GM21528 (cell line): ENCODE results near the gene CCT3.

Source experiments
- ATAC-seq: cut with Tn5 transposase; IDR thresholded peaks from one replicate; pipeline ENCODE4 v1.9.1; 2021; ENCODE audit warnings: mild to moderate bottlenecking, moderate library complexity; ENCODE audit not compliant: unreplicated experiment, low FRiP score

Gene CCT3

DNA sequence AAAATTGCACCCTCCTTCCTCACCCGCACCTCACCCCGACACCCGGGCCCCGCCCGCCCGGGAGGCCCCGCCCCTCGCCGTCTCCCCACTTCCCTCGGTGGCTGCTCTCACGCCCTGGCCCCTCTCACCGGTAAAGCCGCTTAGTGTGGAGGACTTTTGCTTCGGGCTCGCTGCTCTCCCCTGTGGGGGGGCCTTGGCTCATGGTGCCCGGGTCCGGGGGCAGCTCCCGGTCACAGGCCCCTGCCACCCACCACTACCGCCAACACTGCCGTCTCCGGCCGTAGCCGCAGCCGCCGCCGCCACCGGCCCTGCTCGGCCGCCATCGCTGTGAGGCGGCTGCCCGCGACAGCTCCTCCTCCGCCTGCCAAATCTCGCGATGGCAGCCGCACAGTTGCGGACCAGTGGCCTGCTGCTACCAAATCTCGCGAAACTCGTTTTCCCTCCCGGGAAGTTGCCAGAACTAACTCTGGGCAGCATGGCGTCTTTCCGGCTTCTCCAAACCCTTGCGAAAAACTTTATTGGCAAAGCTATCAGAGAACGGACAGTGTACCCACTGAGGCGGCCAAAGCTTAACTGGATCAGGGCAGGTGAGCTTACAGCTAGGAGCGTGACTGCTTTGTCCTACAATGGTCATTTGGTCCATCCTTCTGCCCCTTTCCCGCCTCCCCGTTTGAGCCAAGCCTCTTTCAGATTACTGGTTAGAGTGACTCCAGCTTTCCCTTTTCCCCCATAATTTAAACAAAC lies 55.4 kb downstream of the CCT3 start, which contains the start of gene SMG5:
Gene SMG5 (minus strand): TSS at position 347 of the 744 bp plus-strand sequence. CDS start 145 bp downstream, at position 202.
- peak; percentile 70 for ATAC-seq

DNA sequence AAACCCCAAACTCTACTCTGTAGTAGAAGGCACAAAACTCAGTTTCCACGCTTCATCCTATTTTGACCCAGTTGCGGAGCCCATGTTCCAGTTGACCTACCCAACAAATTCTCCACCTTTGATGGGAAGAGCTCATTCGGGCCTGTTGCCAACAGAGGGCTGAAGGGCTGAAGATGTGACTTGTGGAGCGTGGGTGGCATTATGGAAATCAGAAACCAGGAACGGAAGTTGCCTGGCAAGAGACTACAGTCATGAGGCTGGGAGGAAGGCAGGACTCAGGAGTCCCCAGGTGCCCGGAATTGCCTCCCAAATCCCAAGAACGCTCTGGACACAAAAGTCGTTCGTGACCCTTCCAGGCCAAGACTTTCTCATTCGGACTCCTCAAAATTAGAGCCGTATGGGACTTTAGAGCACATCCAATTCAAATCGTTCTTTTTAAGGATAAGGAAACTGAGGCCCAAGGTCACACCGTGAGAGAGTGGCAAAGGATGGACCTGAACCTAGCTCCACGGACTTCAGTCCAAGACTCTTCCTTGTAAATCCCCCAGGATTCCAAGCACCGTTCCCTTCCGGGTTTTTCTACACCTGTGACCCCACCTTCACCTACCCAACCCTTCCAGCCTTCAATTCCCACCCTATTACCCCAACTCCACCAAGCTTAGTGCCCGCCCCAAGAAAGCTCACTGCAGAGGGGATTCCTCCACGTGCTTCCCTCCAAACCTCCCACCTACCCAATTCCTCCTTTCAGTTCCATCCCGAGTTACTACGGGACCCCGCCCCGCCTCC lies 56.2 kb downstream of the CCT3 start:
- ATAC-seq: peak; percentile 18

DNA sequence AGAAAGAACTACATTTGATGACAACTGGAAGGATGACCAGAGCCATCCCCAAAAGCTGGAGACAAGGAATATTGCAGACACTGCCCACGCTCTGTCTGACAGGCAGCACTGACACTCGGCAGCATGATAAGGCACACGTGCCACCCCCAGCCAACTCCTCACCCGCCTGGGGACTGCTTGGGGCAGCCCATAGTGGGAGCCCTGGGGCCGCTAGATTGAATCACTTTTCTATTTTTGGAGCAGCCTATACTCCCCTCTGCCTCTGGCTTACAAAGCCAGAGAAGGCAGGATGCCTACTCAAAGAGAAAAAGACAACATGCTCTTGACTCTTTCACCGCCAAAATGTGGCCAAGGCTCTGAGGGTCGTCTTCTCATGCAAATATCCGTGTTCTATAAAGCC lies 56.8 kb downstream of the CCT3 start:
- ATAC-seq: peak; percentile 28

DNA sequence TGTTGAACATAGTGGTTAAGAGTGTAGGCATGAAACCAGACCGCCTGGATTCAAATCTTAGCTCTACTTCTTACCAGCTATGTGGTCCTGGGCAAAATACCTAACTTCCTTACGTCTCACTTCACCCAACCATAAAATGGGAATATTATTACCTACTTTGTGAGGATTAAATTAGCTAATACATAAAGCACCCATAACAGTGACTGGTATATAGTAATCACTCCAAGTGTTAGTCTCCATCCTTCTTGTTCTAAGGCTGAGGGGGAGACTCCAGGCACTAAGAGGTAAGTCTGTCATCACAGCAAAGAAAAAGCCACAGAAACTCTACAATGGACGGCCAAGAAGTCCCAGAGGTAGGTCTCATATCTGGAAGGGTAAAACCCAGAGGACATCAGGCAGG lies 58.3 kb downstream of the CCT3 start:
- ATAC-seq: no peak

DNA sequence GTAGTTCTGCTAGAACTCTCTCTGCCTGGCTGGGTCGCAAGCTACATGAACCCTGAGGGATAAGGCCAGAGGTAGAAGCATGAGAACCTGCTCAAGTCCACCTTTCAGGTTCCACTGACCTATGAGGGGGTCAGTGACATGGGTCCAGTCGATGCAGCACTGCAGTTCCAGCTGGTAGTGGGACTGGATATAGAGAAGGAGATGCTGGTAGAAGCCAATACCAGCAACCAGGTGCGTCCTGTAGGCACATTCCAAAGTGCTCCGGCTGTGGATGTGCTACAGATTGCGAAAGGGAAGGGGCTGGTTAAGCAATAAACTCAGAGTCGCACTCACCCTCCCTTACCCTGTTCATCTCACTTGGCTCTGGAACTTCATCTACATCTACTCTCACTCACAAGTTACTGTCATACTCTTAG lies 61.1 kb downstream of the CCT3 start:
- ATAC-seq: no peak

DNA sequence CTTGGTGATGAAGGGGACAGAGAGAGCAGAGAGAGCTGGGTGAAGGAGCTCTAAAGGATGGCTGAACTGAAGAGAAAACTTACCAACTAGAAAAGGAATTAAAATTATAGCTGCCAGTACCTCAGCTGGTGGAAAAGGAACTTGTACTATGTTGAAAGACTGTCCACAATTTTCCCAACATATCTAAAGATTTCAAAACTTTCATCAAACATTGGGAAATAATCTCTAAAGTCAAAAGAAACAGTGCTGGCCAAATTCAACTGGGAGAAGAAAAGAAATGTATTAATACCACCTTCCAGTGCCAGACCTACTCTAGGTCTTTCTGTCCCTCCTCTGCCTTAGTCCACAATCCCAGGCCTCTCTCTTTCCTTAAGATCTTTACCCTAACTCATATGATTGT lies 61.6 kb downstream of the CCT3 start:
- no peak for ATAC-seq

DNA sequence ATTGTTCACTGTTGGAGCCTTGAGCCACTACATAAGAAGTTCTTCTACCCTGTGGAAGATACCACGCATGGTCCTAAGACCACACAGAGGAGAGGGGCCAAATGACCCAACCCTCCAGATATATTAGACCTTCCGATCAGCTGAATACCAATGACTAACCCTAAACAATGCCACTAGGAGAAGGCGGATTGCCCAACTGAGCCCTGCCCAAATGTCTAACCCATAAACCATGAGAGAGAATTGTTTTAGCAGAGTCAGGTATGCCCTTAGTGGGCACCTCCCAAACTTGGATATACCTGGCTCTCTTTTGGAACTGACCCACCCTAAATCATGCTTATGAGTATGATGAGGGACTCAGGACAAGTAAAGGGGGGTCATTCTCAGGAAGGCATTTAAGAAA lies 67.8 kb downstream of the CCT3 start:
- ATAC-seq: no peak

DNA sequence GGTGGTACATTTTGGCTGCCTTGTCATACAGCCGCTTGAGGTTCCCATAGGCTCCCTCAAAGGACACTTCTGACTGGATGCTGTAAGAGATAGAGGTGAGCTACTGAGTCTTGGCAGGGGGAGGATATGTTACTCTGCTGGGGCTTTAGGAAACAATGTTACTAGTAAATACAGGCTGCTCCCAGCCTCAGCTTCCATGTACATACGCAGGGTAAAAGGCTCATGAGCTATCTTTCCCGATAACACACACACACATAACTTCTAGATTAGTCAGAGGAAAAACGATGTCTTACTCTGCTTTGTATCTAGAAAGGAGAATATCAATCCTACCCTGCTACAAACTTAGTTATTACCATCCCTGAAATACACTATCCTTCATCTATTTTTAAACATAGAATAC lies 69.8 kb downstream of the CCT3 start:
- no peak for ATAC-seq

DNA sequence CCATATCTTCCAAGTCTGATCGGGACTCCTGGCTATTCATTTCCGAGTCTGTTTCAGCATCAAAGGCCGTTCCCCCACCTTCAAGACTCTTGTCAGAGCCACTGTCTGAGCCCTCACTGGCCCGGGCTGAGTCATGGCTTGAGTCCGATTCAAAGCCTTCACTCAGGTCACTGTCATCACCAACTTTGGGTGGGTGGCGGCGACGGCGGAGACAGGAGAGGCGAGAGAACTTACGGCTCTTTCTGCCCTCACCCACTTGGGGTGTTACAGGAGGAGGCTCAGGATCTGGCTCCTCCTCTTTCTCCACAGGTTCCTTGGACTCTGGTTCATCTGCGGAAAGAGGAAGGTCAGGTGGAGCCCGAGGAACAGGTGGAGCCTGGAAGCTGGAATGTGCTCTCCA lies 72.0 kb downstream of the CCT3 start:
- no peak for ATAC-seq

DNA sequence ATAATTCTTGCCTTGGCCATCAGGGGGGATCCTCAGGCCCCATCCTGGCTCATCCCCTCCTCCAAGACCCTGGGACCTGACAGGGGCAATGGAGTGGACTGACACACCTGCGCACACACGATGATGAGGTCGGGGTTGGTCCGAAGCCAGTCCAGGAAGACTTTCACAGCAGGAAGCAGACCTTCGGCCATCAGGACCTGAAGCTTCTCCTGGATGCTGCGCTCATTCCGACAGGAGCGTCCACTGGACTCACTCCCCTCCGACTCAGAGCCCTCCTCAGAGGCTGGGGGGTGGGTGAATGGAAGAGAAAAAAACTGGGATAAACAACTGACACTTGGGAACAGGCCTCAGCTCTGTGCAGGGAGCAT lies 74.8 kb downstream of the CCT3 start:
- ATAC-seq: no peak

DNA sequence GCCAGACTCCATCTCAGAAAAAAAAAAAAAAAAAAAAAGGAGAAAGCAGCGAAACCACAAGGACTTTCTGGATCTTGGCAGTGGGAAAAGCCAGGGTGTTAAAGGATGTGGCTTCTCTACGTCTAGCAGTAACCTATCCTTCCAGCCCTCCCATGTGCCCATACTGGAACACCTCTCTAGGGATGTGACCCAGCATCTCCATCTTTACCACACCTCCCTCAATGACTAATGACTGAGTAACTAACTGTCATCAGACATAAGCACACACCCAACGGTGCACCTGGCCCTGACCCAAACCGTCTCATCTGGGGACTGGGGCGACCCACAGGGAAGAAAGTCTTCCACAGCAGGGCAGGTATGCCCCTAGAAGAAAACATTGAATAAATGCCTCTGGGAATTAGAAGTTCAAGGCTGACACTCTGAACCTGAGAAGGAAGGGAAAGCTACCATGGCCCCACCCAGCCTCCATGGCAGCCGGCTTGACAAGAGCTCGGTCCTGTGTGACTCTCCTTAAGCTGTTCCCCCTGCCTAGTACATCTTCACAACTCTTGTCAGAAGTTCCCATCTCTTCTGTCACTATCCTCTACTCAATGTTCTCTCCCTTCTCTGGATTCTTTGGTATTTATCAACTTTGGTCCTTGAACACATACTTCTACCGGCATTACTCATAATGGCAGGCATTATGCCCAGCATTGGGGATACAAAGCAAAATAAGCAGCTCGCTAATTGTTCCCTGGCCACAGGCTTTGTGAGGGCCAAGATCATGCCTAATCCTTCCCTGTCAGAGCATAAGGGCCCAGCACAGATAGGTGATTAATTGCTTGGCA lies 75.4 kb downstream of the CCT3 start:
- no peak for ATAC-seq

DNA sequence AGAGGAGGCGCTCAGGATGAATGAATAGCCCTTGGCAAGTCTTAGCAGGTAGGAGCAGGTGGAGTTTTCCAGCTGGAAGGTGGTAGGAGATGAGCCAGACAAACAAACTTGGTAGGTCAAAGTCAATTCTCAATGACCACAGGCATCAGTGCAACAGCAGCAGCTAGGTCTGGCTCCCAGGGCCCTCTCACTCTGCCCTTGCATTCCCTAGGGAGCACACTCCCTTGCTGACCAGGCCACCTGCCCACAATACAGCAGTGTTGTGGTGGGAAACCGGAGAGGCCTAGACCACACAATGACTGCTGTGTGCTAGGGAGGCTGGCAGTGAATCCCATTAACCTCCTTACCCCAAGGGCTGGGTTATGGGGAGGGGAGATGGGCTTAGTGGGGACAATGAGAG lies 77.2 kb downstream of the CCT3 start:
- no peak for ATAC-seq

DNA sequence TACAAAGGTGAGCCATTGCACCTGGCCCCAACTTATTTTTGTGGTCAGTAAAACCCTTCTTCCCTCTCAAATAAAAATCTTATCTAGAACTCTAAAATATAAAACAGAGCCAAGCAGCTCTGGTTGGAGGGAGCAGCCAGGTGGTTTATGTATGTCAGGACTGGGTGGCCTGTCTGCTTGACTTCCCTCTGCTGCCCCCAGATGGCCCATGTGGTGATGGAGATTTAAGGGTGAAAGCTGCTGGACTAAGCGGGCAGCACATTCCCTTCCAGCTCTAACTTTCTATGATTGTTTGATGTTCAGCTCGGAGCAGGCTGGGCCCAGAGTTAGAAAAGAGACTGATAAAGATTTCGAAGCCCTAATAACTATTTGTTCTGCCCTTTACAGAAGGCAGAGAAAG lies 78.3 kb downstream of the CCT3 start:
- no peak for ATAC-seq
